Measurements from ENCODE around the gene THBS3.
"Not testable (repeated sequence)": the region's sequence is repeated elsewhere in the genome, so short reads cannot be mapped to it uniquely, and the experiment has no call there.

The THBS3 gene

DNA sequence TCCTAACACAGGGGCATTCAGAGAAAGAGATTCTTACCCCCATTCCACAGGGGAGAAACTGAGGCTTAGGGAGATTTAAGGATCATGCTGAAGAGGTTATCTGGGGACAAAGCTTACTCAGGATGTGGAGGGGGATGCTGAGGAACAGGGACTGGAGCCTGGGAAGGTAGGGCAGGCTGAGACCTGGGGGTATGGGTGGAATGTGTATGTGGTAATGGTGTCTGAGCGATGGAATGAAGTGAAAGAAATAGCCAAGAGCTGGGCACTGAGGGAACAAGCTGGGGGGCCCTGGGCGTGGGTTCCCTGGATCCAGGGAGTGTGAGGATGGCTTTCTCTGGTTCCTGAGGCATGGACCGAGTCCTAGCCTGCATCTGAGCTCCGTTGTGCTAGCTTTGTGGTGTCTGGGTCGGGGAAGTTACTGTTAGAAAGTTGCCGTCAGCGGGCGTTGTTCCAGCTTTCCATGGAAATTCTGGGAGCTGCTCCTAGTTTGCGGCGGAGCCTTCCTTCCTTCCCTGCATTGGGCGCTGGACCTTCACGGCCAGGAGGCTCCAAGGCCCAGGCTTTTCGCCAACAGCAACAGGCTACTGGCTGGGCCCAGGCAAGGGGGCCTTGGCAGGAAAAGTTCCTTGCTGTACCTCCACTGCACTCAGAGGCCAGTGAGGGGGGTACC lies 3.8 kb upstream of the THBS3 start:
- not testable (repeated sequence) for H3K4me3 ChIP-seq (ENCODE audit: low read length); H3K9me3 ChIP-seq (ENCODE audit: control insufficient read depth, low read length); H3K9ac ChIP-seq (ENCODE audit: low read length); H3K36me3 ChIP-seq (ENCODE audit: control insufficient read depth, insufficient read depth, low read length); H3K27me3 ChIP-seq (ENCODE audit: control insufficient read depth, insufficient read depth, low read length)
- peaks cover 27% of the 10 kb centered on the region for H3K4me1 ChIP-seq (ENCODE audit: control insufficient read depth, insufficient read depth, low read length)

DNA sequence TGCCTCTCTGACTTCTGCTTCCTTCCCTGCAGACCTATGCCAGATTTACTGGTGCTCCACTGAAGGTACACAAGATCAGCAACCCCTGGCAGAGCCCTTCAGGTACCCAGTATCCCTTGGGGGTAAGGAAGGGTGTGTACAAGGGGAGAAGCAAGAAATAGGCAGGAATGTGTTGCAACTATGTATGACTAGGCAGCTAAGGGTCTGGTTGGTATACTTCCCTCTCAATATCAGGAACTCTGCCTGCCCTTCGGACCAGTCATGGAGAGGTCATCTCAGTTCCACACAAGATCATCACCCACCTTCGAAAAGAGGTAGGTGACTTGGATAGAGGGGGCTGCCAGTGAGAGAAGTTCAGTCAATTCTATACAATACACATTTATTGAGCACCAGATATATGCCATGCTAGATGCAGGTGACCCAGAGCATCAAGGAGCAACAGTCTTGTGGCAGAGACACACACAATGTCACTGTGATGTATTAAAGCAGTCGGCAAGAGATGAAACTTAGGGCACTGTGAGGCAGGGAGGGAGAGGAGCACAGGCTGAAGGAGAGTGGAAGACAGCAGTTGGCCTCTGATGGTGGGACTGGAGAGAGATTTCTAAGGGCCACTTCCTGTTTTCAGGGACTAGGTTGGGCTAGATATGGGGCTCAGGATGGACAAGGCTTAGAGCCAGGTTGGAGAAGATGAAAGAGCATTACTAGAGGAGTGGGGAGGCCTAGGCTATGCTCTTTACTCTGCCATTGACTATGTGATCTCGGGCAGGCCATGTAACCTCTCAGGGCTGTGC lies 2.8 kb upstream of the THBS3 start:
- H3K9me3 ChIP-seq (ENCODE audit: control insufficient read depth, low read length) = no peaks in the 10 kb centered on the region
- H3K27me3 ChIP-seq (ENCODE audit: control insufficient read depth, insufficient read depth, low read length) = no peaks in the 10 kb centered on the region
- H3K9ac ChIP-seq (ENCODE audit: low read length) = no peak overlapping the region
- H3K4me1 ChIP-seq (ENCODE audit: control insufficient read depth, insufficient read depth, low read length) = peaks cover 27% of the 10 kb centered on the region
- H3K36me3 ChIP-seq (ENCODE audit: control insufficient read depth, insufficient read depth, low read length) = no peaks in the 10 kb centered on the region
- H3K4me3 ChIP-seq (ENCODE audit: low read length) = no peak overlapping the region

DNA sequence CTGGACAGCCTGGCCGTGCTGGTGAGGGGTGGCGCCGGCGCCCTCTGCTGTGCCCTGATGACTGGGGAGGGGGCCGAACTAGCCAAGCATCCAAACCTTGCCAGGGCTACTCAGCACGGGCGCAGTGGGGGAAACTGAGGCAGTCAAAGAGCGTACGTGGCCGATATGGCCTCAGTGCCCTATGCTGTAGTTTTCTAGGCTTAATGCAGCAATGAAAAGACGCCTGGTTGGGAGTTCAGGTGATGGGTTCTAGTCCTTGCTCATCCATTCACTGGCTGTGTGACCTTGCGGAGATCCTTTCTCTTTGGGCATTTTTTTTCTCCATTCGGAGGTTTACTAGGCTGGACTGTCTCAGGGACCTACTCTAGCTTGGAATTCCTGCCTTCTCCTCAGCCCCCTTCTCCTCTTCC lies 1.6 kb upstream of the THBS3 start:
- Histone ChIP-seq H3K36me3 (ENCODE audit: control insufficient read depth, insufficient read depth, low read length) (no peaks in the 10 kb centered on the region), H3K27me3 (ENCODE audit: control insufficient read depth, insufficient read depth, low read length) (no peaks in the 10 kb centered on the region), H3K9me3 (ENCODE audit: control insufficient read depth, low read length) (no peaks in the 10 kb centered on the region), H3K4me1 (ENCODE audit: control insufficient read depth, insufficient read depth, low read length) (peaks cover 27% of the 10 kb centered on the region), H3K9ac (ENCODE audit: low read length) (peak overlapping the region; percentile 87), H3K4me3 (ENCODE audit: low read length) (peak overlapping the region; percentile 94)

DNA sequence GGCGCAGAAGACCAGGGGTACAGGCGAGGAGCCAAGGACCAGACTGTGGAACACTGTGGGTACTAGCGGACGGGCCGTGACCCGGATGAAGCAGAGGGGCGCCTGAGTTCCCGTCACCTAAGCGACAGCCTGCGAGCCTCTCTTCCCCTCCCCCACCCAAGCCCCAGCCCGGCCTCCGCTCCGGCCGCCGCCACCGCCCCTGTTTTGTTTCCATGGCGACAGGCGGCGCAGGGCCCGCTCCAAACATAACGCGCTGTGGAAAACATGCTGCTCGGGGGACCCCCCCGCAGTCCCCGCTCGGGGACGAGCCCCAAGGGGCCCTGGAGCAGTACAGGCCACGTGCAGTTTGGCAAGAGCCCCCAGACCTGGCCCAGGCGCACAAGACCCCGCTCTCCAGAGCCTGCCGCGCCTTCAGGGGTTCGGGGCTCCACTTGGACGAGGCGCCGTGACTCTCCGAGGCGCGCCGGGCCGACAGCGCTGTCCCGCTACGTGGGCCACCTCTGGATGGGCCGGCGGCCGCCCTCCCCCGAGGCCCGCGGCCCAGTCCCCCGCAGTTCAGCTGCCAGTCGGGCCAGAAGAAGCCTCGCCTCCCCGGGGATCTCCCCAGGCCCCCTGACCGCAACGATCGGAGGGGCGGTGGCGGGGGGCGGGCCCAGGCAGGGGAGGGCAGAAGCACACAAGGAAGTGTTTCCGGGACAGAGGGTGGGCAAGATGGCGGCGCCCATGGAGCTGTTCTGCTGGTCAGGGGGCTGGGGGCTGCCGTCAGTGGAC lies 1.0 kb upstream of the THBS3 start, which contains the start of gene MTX1:
Gene MTX1, plus strand, starts transcription at position 155 of the 771 bp plus-strand sequence. Its CDS starts 110 bp downstream, at position 265.
- peaks cover 27% of the 10 kb centered on the region for H3K4me1 ChIP-seq (ENCODE audit: control insufficient read depth, insufficient read depth, low read length)
- no peaks in the 10 kb centered on the region for H3K36me3 ChIP-seq (ENCODE audit: control insufficient read depth, insufficient read depth, low read length)
- no peaks in the 10 kb centered on the region for H3K9me3 ChIP-seq (ENCODE audit: control insufficient read depth, low read length)
- H3K9ac ChIP-seq (ENCODE audit: low read length) = peak within 1 kb of the TSS; percentile 87
- peak within 1 kb of the TSS; percentile 94 for H3K4me3 ChIP-seq (ENCODE audit: low read length)
- H3K27me3 ChIP-seq (ENCODE audit: control insufficient read depth, insufficient read depth, low read length) = no peaks in the 10 kb centered on the region

DNA sequence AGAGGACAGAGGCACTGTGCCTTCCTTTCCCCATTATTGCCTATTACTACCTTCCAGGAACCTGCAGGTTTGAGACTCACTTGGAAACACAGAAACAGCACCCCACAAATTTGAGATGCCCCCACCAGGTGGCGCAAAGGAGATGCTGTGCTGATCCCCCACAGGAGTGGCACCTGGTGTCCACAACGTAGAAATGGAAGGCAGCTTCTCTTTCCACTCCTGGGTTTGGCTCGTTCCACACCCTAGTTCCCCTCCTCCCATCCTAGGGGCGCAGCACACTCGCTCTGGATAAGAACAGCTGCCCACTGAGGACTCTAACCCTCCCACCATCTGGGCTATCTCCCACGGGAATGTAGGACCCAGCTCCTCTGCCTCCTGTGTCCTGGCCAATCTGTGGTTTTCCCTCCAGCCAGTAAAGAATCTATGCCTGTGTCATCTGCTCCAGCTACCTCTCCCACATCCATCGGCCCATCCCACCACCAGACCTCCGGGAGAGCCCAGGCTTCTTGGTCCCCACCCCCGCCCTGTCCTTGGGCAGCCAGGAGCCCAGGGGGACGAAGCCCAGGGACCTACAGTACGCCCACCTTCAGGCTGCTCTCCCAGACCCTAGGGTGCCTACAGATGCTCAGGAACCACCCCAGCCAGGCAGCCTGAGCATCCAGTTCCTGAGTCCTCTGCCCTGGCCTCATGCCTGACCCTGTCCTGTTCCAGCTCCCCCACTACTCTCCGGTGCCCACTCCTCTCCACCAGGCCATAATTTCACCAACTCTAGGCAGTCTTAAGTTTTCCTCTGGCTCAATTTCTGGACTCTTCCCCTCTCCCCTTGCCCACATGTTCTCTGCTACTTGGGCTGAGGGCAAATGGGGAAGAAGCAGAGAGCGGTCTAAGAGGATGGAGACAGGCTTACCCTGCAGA lies 549 bp downstream of the THBS3 start:
- Histone ChIP-seq H3K36me3 (ENCODE audit: control insufficient read depth, insufficient read depth, low read length) (no peaks in the 10 kb centered on the region), H3K27me3 (ENCODE audit: control insufficient read depth, insufficient read depth, low read length) (no peaks in the 10 kb centered on the region), H3K4me3 (ENCODE audit: low read length) (no peak overlapping the region), H3K4me1 (ENCODE audit: control insufficient read depth, insufficient read depth, low read length) (peaks cover 27% of the 10 kb centered on the region), H3K9me3 (ENCODE audit: control insufficient read depth, low read length) (no peaks in the 10 kb centered on the region), H3K9ac (ENCODE audit: low read length) (peak overlapping the region; percentile 87)

DNA sequence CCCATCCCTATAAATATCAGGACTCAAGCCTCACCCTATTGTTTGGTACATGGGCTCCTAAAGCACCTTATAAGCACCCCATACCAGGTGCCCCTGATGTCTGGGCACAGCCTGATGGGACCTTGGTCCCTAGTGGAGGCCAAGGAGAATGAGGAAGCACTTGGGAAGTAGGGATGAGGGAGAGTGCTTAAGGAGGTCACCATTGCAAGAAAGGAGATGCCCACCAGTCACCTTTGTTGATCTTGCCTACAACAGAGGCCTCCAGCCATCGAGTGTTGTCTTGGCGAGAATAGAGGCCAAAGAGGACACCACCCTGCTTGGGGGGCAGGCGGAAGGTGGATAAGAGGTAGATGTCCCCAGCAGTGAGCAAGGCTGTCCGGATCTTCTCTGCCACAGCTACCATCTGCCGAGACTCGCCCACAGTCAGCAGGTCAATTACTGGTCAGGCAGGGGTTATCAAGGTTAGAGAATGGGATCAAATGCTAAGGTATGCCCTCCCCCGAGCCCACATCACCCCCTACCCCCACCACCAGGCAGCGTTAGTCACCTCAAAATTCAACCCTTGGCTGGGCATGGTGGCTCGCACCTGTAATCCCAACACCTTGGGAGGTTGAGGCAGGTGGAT lies 1.6 kb downstream of the THBS3 start:
- Histone ChIP-seq H3K9me3 (ENCODE audit: control insufficient read depth, low read length) (no peaks in the 10 kb centered on the region), H3K4me3 (ENCODE audit: low read length) (no peak overlapping the region), H3K9ac (ENCODE audit: low read length) (no peak overlapping the region), H3K4me1 (ENCODE audit: control insufficient read depth, insufficient read depth, low read length) (peaks cover 27% of the 10 kb centered on the region), H3K36me3 (ENCODE audit: control insufficient read depth, insufficient read depth, low read length) (no peaks in the 10 kb centered on the region), H3K27me3 (ENCODE audit: control insufficient read depth, insufficient read depth, low read length) (no peaks in the 10 kb centered on the region)

DNA sequence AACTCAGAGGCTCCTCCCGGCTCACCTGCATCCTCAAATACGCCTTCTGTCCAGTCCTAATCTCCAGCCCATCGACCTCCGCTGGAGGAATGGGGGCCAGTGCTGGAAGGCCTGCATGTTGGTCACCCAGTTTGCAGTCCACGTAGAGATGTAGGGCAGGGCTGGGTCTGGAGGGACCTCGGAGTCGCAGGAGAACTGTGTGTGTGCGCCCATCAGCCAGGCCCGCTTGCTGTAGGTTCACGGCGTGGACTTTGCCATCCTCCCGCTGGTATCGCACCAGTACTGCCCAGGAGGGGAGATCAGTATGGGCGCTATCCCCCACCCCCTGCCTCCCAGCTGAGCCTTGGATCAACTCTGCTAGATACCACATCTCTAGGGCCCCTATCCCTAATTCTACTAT lies 2.7 kb downstream of the THBS3 start:
- Histone ChIP-seq H3K27me3 (ENCODE audit: control insufficient read depth, insufficient read depth, low read length) (no peaks in the 10 kb centered on the region), H3K36me3 (ENCODE audit: control insufficient read depth, insufficient read depth, low read length) (no peaks in the 10 kb centered on the region), H3K4me1 (ENCODE audit: control insufficient read depth, insufficient read depth, low read length) (peaks cover 27% of the 10 kb centered on the region), H3K9ac (ENCODE audit: low read length) (no peak overlapping the region), H3K4me3 (ENCODE audit: low read length) (no peak overlapping the region), H3K9me3 (ENCODE audit: control insufficient read depth, low read length) (no peaks in the 10 kb centered on the region)

DNA sequence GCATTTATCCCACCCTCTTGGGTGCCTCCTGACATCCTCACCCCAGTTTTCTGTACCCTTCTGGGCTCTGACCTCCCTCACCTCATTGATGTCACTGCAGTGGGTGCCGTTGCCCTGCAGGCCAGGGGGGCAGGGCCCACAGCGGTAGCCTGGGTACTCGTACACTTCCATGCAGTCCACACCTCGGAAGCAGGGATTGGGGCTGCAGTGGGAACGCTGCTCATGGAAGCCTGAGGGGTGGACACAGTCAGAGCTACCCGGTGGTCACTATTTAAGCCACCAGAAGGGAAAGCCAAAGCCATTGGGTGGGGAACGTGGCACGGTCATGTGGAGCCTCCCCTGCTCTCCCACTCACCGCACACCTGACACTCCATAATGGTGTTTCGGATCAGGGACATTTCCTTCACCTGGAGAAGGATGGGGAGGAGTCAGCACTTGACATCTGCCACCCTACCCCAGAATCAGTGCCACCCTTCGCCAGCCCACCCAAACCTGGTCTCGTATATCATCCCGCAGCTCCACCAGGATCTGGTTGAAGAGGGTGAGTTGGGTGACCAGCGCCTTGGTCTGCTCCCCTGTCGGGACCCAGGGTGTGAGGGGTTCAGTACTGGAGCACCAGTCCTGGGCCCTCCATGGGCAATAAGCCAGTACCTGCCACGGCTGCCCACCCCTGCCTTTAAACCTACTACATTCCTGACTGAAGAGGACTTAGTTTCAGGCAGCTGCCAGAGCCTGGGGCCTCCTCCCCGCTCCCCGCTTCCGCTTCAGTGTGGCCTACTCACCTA lies 4.8 kb downstream of the THBS3 start:
- Histone ChIP-seq H3K4me3 (ENCODE audit: low read length) (no peak overlapping the region), H3K27me3 (ENCODE audit: control insufficient read depth, insufficient read depth, low read length) (no peaks in the 10 kb centered on the region), H3K9ac (ENCODE audit: low read length) (no peak overlapping the region), H3K9me3 (ENCODE audit: control insufficient read depth, low read length) (no peaks in the 10 kb centered on the region), H3K36me3 (ENCODE audit: control insufficient read depth, insufficient read depth, low read length) (no peaks in the 10 kb centered on the region), H3K4me1 (ENCODE audit: control insufficient read depth, insufficient read depth, low read length) (peaks cover 13% of the 10 kb centered on the region)

DNA sequence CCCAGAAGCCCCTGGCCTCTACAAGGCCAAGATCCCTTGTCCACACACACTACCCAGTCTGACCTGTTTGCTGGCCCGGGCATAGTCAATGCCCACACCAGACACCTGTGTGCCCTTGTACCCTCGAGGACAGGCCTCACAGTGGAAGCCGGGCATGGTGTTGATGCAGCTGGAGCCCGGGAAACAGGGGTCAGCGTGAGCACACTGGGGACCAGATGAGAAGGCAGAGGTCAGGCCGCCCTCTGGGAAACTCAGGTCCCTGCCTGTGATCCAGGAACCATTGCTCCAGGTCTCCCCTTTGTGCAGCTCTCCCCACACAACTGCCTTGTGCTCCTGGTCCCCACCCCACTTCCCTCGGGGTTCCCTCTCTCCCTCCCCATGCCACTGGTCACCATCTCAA lies 5.5 kb downstream of the THBS3 start:
- Histone ChIP-seq H3K9ac (ENCODE audit: low read length) (no peak overlapping the region), H3K36me3 (ENCODE audit: control insufficient read depth, insufficient read depth, low read length) (no peaks in the 10 kb centered on the region)

DNA sequence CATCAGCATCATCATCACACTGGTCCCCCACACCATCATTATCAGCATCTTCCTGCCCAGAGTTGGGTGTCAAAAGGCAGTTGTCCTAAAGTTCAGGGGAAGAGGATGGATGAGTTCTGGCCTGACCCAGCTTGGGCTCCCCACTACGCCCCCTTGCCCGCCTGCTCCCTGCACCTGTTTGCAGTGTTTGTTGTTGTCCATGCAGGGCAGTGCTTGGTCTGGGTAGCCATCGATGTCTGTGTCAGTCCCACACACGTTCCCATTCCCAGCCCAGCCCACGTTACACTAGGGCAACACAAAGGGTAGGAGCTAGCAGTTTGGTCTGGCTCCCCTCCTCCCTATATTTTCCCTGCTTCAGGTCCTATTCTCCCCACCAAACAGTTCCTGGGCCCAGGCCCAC lies 6.8 kb downstream of the THBS3 start:
- Histone ChIP-seq H3K9ac (ENCODE audit: low read length) (no peak overlapping the region), H3K27me3 (ENCODE audit: control insufficient read depth, insufficient read depth, low read length) (no peaks in the 10 kb centered on the region), H3K4me1 (ENCODE audit: control insufficient read depth, insufficient read depth, low read length) (peaks cover 2% of the 10 kb centered on the region), H3K9me3 (ENCODE audit: control insufficient read depth, low read length) (no peaks in the 10 kb centered on the region), H3K4me3 (ENCODE audit: low read length) (no peak overlapping the region), H3K36me3 (ENCODE audit: control insufficient read depth, insufficient read depth, low read length) (no peaks in the 10 kb centered on the region)

More for the DNA sequence above, 5.5 kb downstream of the THBS3 start:
- Histone ChIP-seq H3K9me3 (ENCODE audit: control insufficient read depth, low read length) (no peaks in the 10 kb centered on the region), H3K4me1 (ENCODE audit: control insufficient read depth, insufficient read depth, low read length) (peaks cover 6% of the 10 kb centered on the region), H3K27me3 (ENCODE audit: control insufficient read depth, insufficient read depth, low read length) (no peaks in the 10 kb centered on the region), H3K4me3 (ENCODE audit: low read length) (no peak overlapping the region)

All from mucosa of stomach (tissue), 1 donor.